HepG2 (cell line): ENCODE measurements around the gene ZNF813. TPM values are rescaled to one million over a fixed set of nuclear protein-coding genes. Genes with fewer than 3 reads are reported as not detected.

Experiments
- ATM ChIP-seq: fragments of 450-650 bp; IDR thresholded peaks from 2 replicates; pipeline ENCODE4 v1.7.1; 2017; ENCODE audit warnings: mild to moderate bottlenecking, borderline replicate concordance
- FOXA1 ChIP-seq, 2 experiments: fragments of 450-650 bp in 1 of 2; sonication (generic) in 1 of 2; formaldehyde crosslinking in 1 of 2; IDR thresholded peaks; 2 replicates each; pipeline versions ENCODE4 v1.4.0 to v1.6.1; 2016 to 2020; ENCODE audit warnings: missing genetic modification reagents in 1 of 2
- LRRFIP1 ChIP-seq: sonication (generic); formaldehyde crosslinking; conservative IDR thresholded peaks from 2 replicates; pipeline ENCODE4 v1.4.0; 2020; ENCODE audit warnings: missing genetic modification reagents
- PTBP1 ChIP-seq: fragments of 200-400 bp; formaldehyde crosslinking; IDR thresholded peaks from 2 replicates; pipeline ENCODE4 v1.6.1; 2018; ENCODE audit warnings: low read length, low read depth; ENCODE audit not compliant: poor library complexity, severe bottlenecking
- REL ChIP-seq: sonication (generic); formaldehyde crosslinking; conservative IDR thresholded peaks from 2 replicates; pipeline ENCODE4 v1.8.0; 2022; ENCODE audit warnings: mild to moderate bottlenecking, missing genetic modification reagents, moderate library complexity
- SMARCE1 ChIP-seq: fragments of 450-650 bp; IDR thresholded peaks from 2 replicates; pipeline ENCODE4 v1.6.1; 2017; ENCODE audit warnings: borderline replicate concordance
- THRA ChIP-seq: sonication (generic); formaldehyde crosslinking; IDR thresholded peaks from 2 replicates; pipeline ENCODE4 v1.4.0; 2020; ENCODE audit warnings: missing genetic modification reagents, borderline replicate concordance
- ZBTB44 ChIP-seq: sonication (generic); formaldehyde crosslinking; IDR thresholded peaks from 2 replicates; pipeline ENCODE4 v1.4.0; 2020; ENCODE audit warnings: missing genetic modification reagents
- ZFP37 ChIP-seq: sonication (generic); formaldehyde crosslinking; IDR thresholded peaks from 2 replicates; pipeline ENCODE4 v1.4.0; 2020; ENCODE audit warnings: missing genetic modification reagents, borderline replicate concordance
- ZNF260 ChIP-seq: sonication (generic); formaldehyde crosslinking; IDR thresholded peaks from 2 replicates; pipeline ENCODE4 v1.4.0; 2020; ENCODE audit warnings: missing genetic modification reagents, low read depth, mild to moderate bottlenecking, borderline replicate concordance
- ZNF432 ChIP-seq: sonication (generic); formaldehyde crosslinking; IDR thresholded peaks from 2 replicates; pipeline ENCODE4 v1.5.0; 2020; ENCODE audit warnings: missing genetic modification reagents, mild to moderate bottlenecking, borderline replicate concordance
- ZNF576 ChIP-seq: sonication (generic); formaldehyde crosslinking; IDR thresholded peaks from 2 replicates; pipeline ENCODE4 v1.4.0; 2020; ENCODE audit warnings: mild to moderate bottlenecking, missing genetic modification reagents
- ZNF577 ChIP-seq: sonication (generic); formaldehyde crosslinking; IDR thresholded peaks from 2 replicates; pipeline ENCODE4 v1.4.0; 2020; ENCODE audit warnings: mild to moderate bottlenecking, low read depth, missing genetic modification reagents, borderline replicate concordance
- ZNF616 ChIP-seq: sonication (generic); formaldehyde crosslinking; IDR thresholded peaks from 2 replicates; pipeline ENCODE4 v1.5.0; 2020; ENCODE audit warnings: low read depth, mild to moderate bottlenecking, missing genetic modification reagents
- ZNF670 ChIP-seq: sonication (generic); formaldehyde crosslinking; IDR thresholded peaks from 2 replicates; pipeline ENCODE4 v1.8.0; 2022; ENCODE audit warnings: mild to moderate bottlenecking, missing genetic modification reagents, borderline replicate concordance
- ZNF709 ChIP-seq: sonication (generic); formaldehyde crosslinking; IDR thresholded peaks from 2 replicates; pipeline ENCODE4 v1.5.0; 2020; ENCODE audit warnings: mild to moderate bottlenecking, missing genetic modification reagents
- ZNF776 ChIP-seq: sonication (generic); formaldehyde crosslinking; IDR thresholded peaks from 2 replicates; pipeline ENCODE4 v1.4.0; 2020; ENCODE audit warnings: mild to moderate bottlenecking, missing genetic modification reagents
- ZNF800 ChIP-seq: sonication (generic); formaldehyde crosslinking; IDR thresholded peaks from 2 replicates; pipeline ENCODE4 v1.4.0; 2020; ENCODE audit warnings: missing genetic modification reagents
- ZSCAN29 ChIP-seq: sonication (generic); formaldehyde crosslinking; conservative IDR thresholded peaks from 2 replicates; pipeline ENCODE4 v1.4.0; 2020; ENCODE audit warnings: mild to moderate bottlenecking, missing genetic modification reagents
- polyA plus RNA-seq, 8 experiments: library from polyadenylated mRNA; depleted of rRNA in 3 of 8; stranded (reverse) in 7 of 8; unstranded in 1 of 8; fragments of >200 nt; fragmentation: Illumina TruSeq in 4 of 8; extraction: Trizol in 4 of 8; gene quantifications; 2 replicates each; pipeline versions ENCODE4 v1.2.1 to v1.2.3, GENCODE V29; 2011 to 2016; ENCODE audit warnings: low read depth in 4 of 8, missing spikeins in 1 of 8, mixed read lengths in 1 of 8; ENCODE audit not compliant: insufficient read depth in 1 of 8
- total RNA-seq, 5 experiments: library from RNA; depleted of rRNA; stranded (reverse); fragments of >200 nt; fragmentation: Illumina TruSeq; extraction: Trizol; gene quantifications; 2 replicates each; pipeline ENCODE4 v1.2.3, GENCODE V29; 2016; ENCODE audit warnings: low read depth in 1 of 5

Gene ZNF813
- total and polyA plus RNA-seq, 2 of the 13 experiments (the other 11 are each of a cell fraction or from before 2014, with no cell fraction given): 2.1 to 8.9 TPM

GRCh38 chr19:53537521-53538377 lies 70.2 kb downstream of the ZNF813 start, which contains the start of gene ZNF331 (continued):
- TF ChIP-seq PTBP1 (no peak), ZNF800 (0 out of 2 replicates have a peak, but pooled peaks have one; percentile 12), THRA (CRISPR knock-in tag) (no peak), ATM (no peak), ZFP37 (CRISPR knock-in tag) (no peak), ZNF776 (CRISPR knock-in tag) (peak; percentile 68; the same call in 1 of the 2 replicates), ZBTB44 (CRISPR knock-in tag) (no peak), ZNF260 (no peak), ZNF616 (CRISPR knock-in tag) (peak; percentile 72), LRRFIP1 (CRISPR knock-in tag) (no peak), ZSCAN29 (CRISPR knock-in tag) (no peak), REL (CRISPR knock-in tag) (peak; percentile 83; the same call in 1 of the 2 replicates), ZNF577 (CRISPR knock-in tag) (no peak), ZNF670 (CRISPR knock-in tag) (peak; percentile 77; the same call in 1 of the 2 replicates), ZNF432 (CRISPR knock-in tag) (no peak), SMARCE1 (no peak), FOXA1 (IDR thresholded peaks at IDR 0.05) (no peak), FOXA1 (CRISPR knock-in tag; IDR thresholded peaks at IDR 0.05) (0 out of 2 replicates have a peak, but pooled peaks have one; percentile 21), ZNF576 (CRISPR knock-in tag) (0 out of 2 replicates have a peak, but pooled peaks have one; percentile 49), ZNF709 (CRISPR knock-in tag) (no peak; the same call in 1 of the 2 replicates)
